Endothelial cell of umbilical vein (primary cell): ENCODE results near the gene DAAM1. TPM values are rescaled to one million over a fixed set of nuclear protein-coding genes. Genes with fewer than 3 reads are reported as not detected.

Experiments used
- BruUV-seq: library from RNA; stranded (reverse); fragments of 400-500 nt; replicated peaks from 2 replicates; lab custom pipeline; 2021; lab: Mats Ljungman, UMichigan
- CTCF ChIA-PET: fragments of 300-600, 350-600 bp; sonication (Branson Sonifier 250); formaldehyde crosslinking; loops from one replicate; lab custom pipeline; 2021; ENCODE audit warnings: antibody characterized with exemption, inconsistent platforms; lab: Charles Lee
- POLR2A ChIA-PET: fragments of 300-600, 350-600 bp; sonication (Branson Sonifier 250); formaldehyde crosslinking; loops from one replicate; lab custom pipeline; 2021; ENCODE audit warnings: antibody characterized with exemption, inconsistent platforms; lab: Charles Lee
- DNase-seq: peaks from one replicate; pipeline ENCODE4 v3.0.0-alpha.2; 2011; ENCODE audit warnings: low read depth, low spot score
- FAIRE-seq: peaks from 2 replicates; lab custom pipeline; 2011; peaks lifted over from hg19 to GRCh38; lab: Jason Lieb, UNC
- H2AFZ ChIP-seq: 2 replicates; pipeline ENCODE4 v1.6.0; 2012; ENCODE audit warnings: low read depth, low read length, control low read depth, inconsistent platforms
- H3K27ac ChIP-seq: 2 replicates; pipeline ENCODE4 v1.5.1; 2011; ENCODE audit warnings: low read depth, mild to moderate bottlenecking, control low read depth, low read length, moderate library complexity; ENCODE audit not compliant: insufficient read depth
- H3K27me3 ChIP-seq, 2 experiments: 2 replicates each; pipeline versions ENCODE4 v1.6.0 to v1.6.1; 2011; ENCODE audit warnings: low read length in 2 of 2, mixed read lengths in 1 of 2; ENCODE audit not compliant: control insufficient read depth in 2 of 2, insufficient read depth in 2 of 2
- H3K36me3 ChIP-seq, 2 experiments: 2 replicates in 1 of 2; 3 replicates in 1 of 2; pipeline ENCODE4 v1.5.1; 2011; ENCODE audit warnings: low read length in 2 of 2, mild to moderate bottlenecking in 1 of 2, moderate library complexity in 1 of 2; ENCODE audit not compliant: control insufficient read depth in 2 of 2, insufficient read depth in 2 of 2; ENCODE audit errors: extremely low read depth in 1 of 2
- H3K4me1 ChIP-seq: 3 replicates; pipeline ENCODE4 v1.5.1; 2011; ENCODE audit warnings: mild to moderate bottlenecking, low read length; ENCODE audit not compliant: control insufficient read depth, insufficient read depth; ENCODE audit errors: extremely low read depth
- H3K4me2 ChIP-seq: 2 replicates; pipeline ENCODE4 v1.6.1; 2011; ENCODE audit warnings: low read length, control low read depth, mixed read lengths; ENCODE audit not compliant: insufficient read depth
- H3K4me3 ChIP-seq, 3 experiments: fragments of 200-600 bp in 1 of 3; sonication (generic), shearing (Covaris generic) in 1 of 3; replicated peaks in 1 of 3; 2 replicates each; pipeline ENCODE4 v1.5.1; 2011 to 2016; ENCODE audit warnings: control low read depth in 3 of 3, low read length in 3 of 3, mild to moderate bottlenecking in 2 of 3, inconsistent platforms in 1 of 3, low read depth in 1 of 3, moderate library complexity in 1 of 3; ENCODE audit not compliant: insufficient read depth in 1 of 3
- H3K79me2 ChIP-seq: 2 replicates; pipeline ENCODE4 v1.6.0; 2012; ENCODE audit warnings: low read length, inconsistent platforms; ENCODE audit not compliant: control insufficient read depth, insufficient read depth
- H3K9ac ChIP-seq: replicated peaks from 2 replicates; pipeline ENCODE3; 2011; ENCODE audit warnings: low read length, control low read depth; ENCODE audit not compliant: insufficient read depth; ENCODE audit errors: extremely low read depth
- H3K9me1 ChIP-seq: replicated peaks from 3 replicates; pipeline ENCODE4 v1.6.0; 2011; ENCODE audit warnings: mild to moderate bottlenecking, low read length; ENCODE audit not compliant: control insufficient read depth, insufficient read depth; ENCODE audit errors: extremely low read depth
- H3K9me3 ChIP-seq: replicated peaks from 2 replicates; pipeline ENCODE4 v1.5.1; 2012; ENCODE audit warnings: low read length, inconsistent platforms; ENCODE audit not compliant: control insufficient read depth, insufficient read depth
- H4K20me1 ChIP-seq: replicated peaks from 2 replicates; pipeline ENCODE3; 2011; ENCODE audit warnings: mild to moderate bottlenecking, low read length; ENCODE audit not compliant: control insufficient read depth, insufficient read depth; ENCODE audit errors: extremely low read depth
- EZH2 ChIP-seq: IDR thresholded peaks from 2 replicates; pipeline ENCODE4 v1.6.1; 2012; ENCODE audit warnings: borderline replicate concordance, low read depth, mild to moderate bottlenecking, moderate library complexity, low read length, inconsistent platforms; ENCODE audit not compliant: severe bottlenecking
- FOS ChIP-seq: IDR thresholded peaks from 2 replicates; pipeline ENCODE4 v1.6.1; 2011; ENCODE audit warnings: mild to moderate bottlenecking, low read length, moderate library complexity, borderline replicate concordance; ENCODE audit not compliant: insufficient read depth
- GATA2 ChIP-seq: IDR thresholded peaks from 2 replicates; pipeline ENCODE4 v1.7.0; 2011; ENCODE audit warnings: low read depth, mild to moderate bottlenecking, moderate library complexity, mixed read lengths, low read length; ENCODE audit not compliant: insufficient read length, insufficient read depth
- JUN ChIP-seq: IDR thresholded peaks from 2 replicates; pipeline ENCODE4 v1.6.1; 2011; ENCODE audit warnings: borderline replicate concordance, low read depth; ENCODE audit not compliant: insufficient read length, insufficient read depth
- MAX ChIP-seq: IDR thresholded peaks from 2 replicates; pipeline ENCODE4 v1.6.1; 2011; ENCODE audit not compliant: insufficient read depth, insufficient read length
- MYC ChIP-seq: IDR thresholded peaks from one replicate; pipeline ENCODE4 v1.6.1; 2011; ENCODE audit warnings: mild to moderate bottlenecking, low read depth, low read length
- POLR2A ChIP-seq: IDR thresholded peaks from 2 replicates; pipeline ENCODE4 v1.6.1; 2012; ENCODE audit warnings: low read depth, mild to moderate bottlenecking, control low read depth, low read length
- POLR2AphosphoS5 ChIP-seq: IDR thresholded peaks from 2 replicates; pipeline ENCODE4 v1.6.1; 2012; ENCODE audit warnings: low read depth, mild to moderate bottlenecking, control low read depth, low read length, moderate library complexity; ENCODE audit not compliant: insufficient read depth
- dilution Hi-C: fragments of 300-500 bp; cut with MboI; formaldehyde crosslinking; loops from one replicate; pipeline ENCODE4 v1.15.0; 2019; ENCODE audit warnings: low sequenced_read_pairs; ENCODE audit not compliant: extremely low pct_ligation_motif_present
- intact Hi-C: fragments of 100-400 bp; cut with micrococcal nuclease; formaldehyde crosslinking; loops from one replicate; pipeline ENCODE4 v1.10.0; 2022
- polyA plus RNA-seq, 4 experiments: library from polyadenylated mRNA; depleted of rRNA in 3 of 4; stranded (reverse) in 3 of 4; unstranded in 1 of 4; fragments of >200 nt; gene quantifications; 2 replicates each; pipeline versions ENCODE4 v1.2.1 to v1.2.3, GENCODE V29; 2011 to 2012; ENCODE audit warnings: missing spikeins in 1 of 4
- total RNA-seq: library from RNA; stranded (reverse); gene quantifications from 2 replicates; pipeline ENCODE4 v1.2.3, GENCODE V29; 2021
- TF ChIP-seq, protein P1 (sequence below), 2 donors: IDR thresholded peaks; 1 replicate in 1 of 2; 2 replicates in 1 of 2; pipeline ENCODE4 v1.5.1; 2011; ENCODE audit warnings: low read length in 2 of 2, mild to moderate bottlenecking in 2 of 2, moderate library complexity in 2 of 2, control low read depth in 1 of 2, inconsistent platforms in 1 of 2, low read depth in 1 of 2; ENCODE audit not compliant: insufficient read depth in 1 of 2; ENCODE audit errors: extremely low read depth in 1 of 2

The DAAM1 gene
- total and polyA plus RNA-seq, 2 donors (not counting 3 experiments of a cell fraction or from before 2014, with no cell fraction given): 10.2 to 25.3 TPM

DNA sequence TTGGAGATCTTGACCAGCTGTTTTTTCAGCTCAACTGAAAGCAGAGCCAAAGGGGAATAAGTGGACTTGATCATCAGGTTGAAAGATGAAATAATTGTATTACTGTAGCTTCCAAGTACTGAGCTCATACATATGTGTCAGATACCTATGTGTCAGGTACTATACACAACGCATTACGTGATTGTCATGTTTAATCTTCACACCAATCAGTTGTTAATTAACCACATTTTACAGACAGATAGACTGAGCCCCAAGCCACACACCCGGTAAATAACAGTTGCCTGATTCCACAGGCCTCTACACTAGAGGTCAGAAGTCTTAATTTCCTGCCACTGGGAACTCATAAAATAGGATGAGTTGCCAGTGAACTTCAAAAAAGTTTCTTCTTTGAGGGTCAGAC is 148.2 kb downstream of the DAAM1 start:
- Histone ChIP-seq H3K9ac (peak overlapping the region; percentile 39), H2AFZ (no peak overlapping the region), H3K27me3 (no peaks in the 10 kb centered on the region), H3K79me2 (no peaks in the 10 kb centered on the region), H3K36me3 (no peaks in the 10 kb centered on the region), H3K4me3 (no peak overlapping the region), H3K4me1 (peaks cover 57% of the 10 kb centered on the region), H3K27ac (peak overlapping the region; percentile 87), H3K4me2 (peak overlapping the region; percentile 87), H3K9me3 (no peaks in the 10 kb centered on the region), H4K20me1 (no peaks in the 10 kb centered on the region), H3K9me1 (no peaks in the 10 kb centered on the region)
- intact Hi-C loops (loop anchor here (1.0 to 2.0 kb wide), 8 partner anchors 15 to 148 kb away; partner anchors contain the start of gene DAAM1), dilution Hi-C loops (no loop called here)
- no peak for DNase-seq
- POLR2A ChIA-PET: no interaction called here
- CTCF ChIA-PET: interaction anchor here (1.0 to 2.7 kb wide), 8 partner anchors 11 to 147 kb away, joined by 3 to 12 read pairs (median 5); no protein-coding TSS in a partner anchor
- BruUV-seq: no TSS peak
- FAIRE-seq: no peak
- no peak for TF ChIP-seq POLR2A

DNA sequence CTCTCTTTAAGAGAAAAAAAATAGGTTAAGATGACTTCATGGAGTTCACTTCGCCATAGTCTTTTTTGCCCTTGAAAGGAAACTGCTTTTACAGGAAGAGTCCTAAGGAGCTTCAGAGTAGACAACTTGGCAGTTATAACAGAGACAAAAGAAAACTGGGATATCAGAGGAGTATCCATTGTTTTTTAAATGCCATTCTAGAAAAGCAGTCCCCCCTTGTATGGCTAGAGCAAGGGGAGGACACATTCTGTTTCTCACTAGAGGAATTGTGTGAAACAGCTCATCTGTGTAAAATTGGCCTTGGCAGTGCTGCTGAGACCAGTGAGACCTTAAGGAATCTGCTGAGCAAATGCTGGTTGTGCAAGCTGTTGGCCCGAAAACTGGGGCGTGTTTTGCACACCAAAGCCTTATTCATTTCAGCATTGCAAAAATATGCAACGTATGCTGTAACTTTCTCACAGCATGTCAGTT is 148.7 kb downstream of the DAAM1 start:
- TF ChIP-seq EZH2 (no peak), MYC (no peak), JUN (no peak), POLR2A (no peak), GATA2 (no peak), MAX (no peak), FOS (no peak), POLR2AphosphoS5 (no peak)
- TF ChIP-seq, protein P1, sequence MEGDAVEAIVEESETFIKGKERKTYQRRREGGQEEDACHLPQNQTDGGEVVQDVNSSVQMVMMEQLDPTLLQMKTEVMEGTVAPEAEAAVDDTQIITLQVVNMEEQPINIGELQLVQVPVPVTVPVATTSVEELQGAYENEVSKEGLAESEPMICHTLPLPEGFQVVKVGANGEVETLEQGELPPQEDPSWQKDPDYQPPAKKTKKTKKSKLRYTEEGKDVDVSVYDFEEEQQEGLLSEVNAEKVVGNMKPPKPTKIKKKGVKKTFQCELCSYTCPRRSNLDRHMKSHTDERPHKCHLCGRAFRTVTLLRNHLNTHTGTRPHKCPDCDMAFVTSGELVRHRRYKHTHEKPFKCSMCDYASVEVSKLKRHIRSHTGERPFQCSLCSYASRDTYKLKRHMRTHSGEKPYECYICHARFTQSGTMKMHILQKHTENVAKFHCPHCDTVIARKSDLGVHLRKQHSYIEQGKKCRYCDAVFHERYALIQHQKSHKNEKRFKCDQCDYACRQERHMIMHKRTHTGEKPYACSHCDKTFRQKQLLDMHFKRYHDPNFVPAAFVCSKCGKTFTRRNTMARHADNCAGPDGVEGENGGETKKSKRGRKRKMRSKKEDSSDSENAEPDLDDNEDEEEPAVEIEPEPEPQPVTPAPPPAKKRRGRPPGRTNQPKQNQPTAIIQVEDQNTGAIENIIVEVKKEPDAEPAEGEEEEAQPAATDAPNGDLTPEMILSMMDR (IDR thresholded peaks at IDR 0.05; ENCODE audit: extremely low read depth in 1 of 2, insufficient read depth in 1 of 2, low read depth in 1 of 2, low read length in 2 of 2): no peak
- DNase-seq (peak; percentile 70), FAIRE-seq (peak; percentile 56)
- POLR2A ChIA-PET: no interaction called here
- no peaks in the 10 kb centered on the region for H3K9me3 ChIP-seq
- no peaks in the 10 kb centered on the region for H3K9me1 ChIP-seq
- H3K27me3 ChIP-seq: no peaks in the 10 kb centered on the region
- intact Hi-C loops (loop anchor here (2.0 kb wide), 3 partner anchors 26 to 148 kb away; partner anchors contain the start of gene DAAM1), dilution Hi-C loops (no loop called here)
- CTCF ChIA-PET: interaction anchor here (0.8 to 2.7 kb wide), 4 partner anchors 16 to 107 kb away, joined by 3 to 12 read pairs (median 9); no protein-coding TSS in a partner anchor
- H3K36me3 ChIP-seq: no peaks in the 10 kb centered on the region
- no peaks in the 10 kb centered on the region for H4K20me1 ChIP-seq
- peak overlapping the region; percentile 87 for H3K27ac ChIP-seq
- H3K9ac ChIP-seq: peak overlapping the region; percentile 30
- no peaks in the 10 kb centered on the region for H3K79me2 ChIP-seq
- peaks cover 61% of the 10 kb centered on the region for H3K4me1 ChIP-seq
- H2AFZ ChIP-seq: no peak overlapping the region
- no peak overlapping the region for H3K4me3 ChIP-seq
- BruUV-seq: no TSS peak
- peak overlapping the region; percentile 87 for H3K4me2 ChIP-seq
